Endothelial cell (in vitro differentiated cells): ENCODE measurements around the gene ATP5PD. TPM values are rescaled to one million over a fixed set of nuclear protein-coding genes. Genes with fewer than 3 reads are reported as not detected.

Experiments used
- DNase-seq: peaks from one replicate; pipeline ENCODE4 v3.0.0; 2021; ENCODE audit warnings: low spot score
- H3K27ac Mint-ChIP-seq: one replicate; pipeline ENCODE4 v1.8.0; 2021; ENCODE audit warnings: mixed read lengths, inconsistent platforms; ENCODE audit not compliant: unreplicated experiment
- H3K27me3 Mint-ChIP-seq: one replicate; pipeline ENCODE4 v1.8.0; 2021; ENCODE audit warnings: mild to moderate bottlenecking, moderate library complexity, mixed read lengths, inconsistent platforms; ENCODE audit not compliant: unreplicated experiment
- H3K36me3 Mint-ChIP-seq: one replicate; pipeline ENCODE4 v1.8.0; 2021; ENCODE audit warnings: mild to moderate bottlenecking, low read depth, mixed read lengths, inconsistent platforms; ENCODE audit not compliant: unreplicated experiment
- H3K4me1 Mint-ChIP-seq: one replicate; pipeline ENCODE4 v1.8.0; 2021; ENCODE audit warnings: mild to moderate bottlenecking, mixed read lengths, inconsistent platforms; ENCODE audit not compliant: unreplicated experiment
- H3K4me3 Mint-ChIP-seq: one replicate; pipeline ENCODE4 v1.8.0; 2021; ENCODE audit warnings: mild to moderate bottlenecking, mixed read lengths, inconsistent platforms; ENCODE audit not compliant: unreplicated experiment
- H3K9me3 Mint-ChIP-seq: one replicate; pipeline ENCODE4 v1.8.0; 2021; ENCODE audit warnings: mixed read lengths, inconsistent platforms; ENCODE audit not compliant: unreplicated experiment
- total RNA-seq: library from RNA; stranded (reverse); fragmentation: NEBNext Ultra II Directional; extraction: Animal tissue kit (Norgen Biotek cat#: 25700); gene quantifications from one replicate; pipeline ENCODE4 v1.2.1, GENCODE V29; 2021; ENCODE audit not compliant: unreplicated experiment
- TF ChIP-seq, protein P1 (sequence below): fragments of 200-600 bp; sonication (generic); IDR thresholded peaks from one replicate; pipeline ENCODE4 v1.5.0; 2021; ENCODE audit warnings: antibody characterized with exemption; ENCODE audit not compliant: unreplicated experiment

Gene ATP5PD
- total RNA-seq, 1 donor from 2014 or later, result 179 TPM

GRCh38 chr17:75019146-75019545 is 27.6 kb downstream of the ATP5PD start:
- Mint-ChIP-seq H3K4me1 (no peaks in the 10 kb centered on the region), H3K27ac (no peak overlapping the region), H3K36me3 (peaks cover 35% of the 10 kb centered on the region), H3K9me3 (no peaks in the 10 kb centered on the region), H3K4me3 (no peak overlapping the region), H3K27me3 (peaks cover 1% of the 10 kb centered on the region)
- TF ChIP-seq, protein P1, sequence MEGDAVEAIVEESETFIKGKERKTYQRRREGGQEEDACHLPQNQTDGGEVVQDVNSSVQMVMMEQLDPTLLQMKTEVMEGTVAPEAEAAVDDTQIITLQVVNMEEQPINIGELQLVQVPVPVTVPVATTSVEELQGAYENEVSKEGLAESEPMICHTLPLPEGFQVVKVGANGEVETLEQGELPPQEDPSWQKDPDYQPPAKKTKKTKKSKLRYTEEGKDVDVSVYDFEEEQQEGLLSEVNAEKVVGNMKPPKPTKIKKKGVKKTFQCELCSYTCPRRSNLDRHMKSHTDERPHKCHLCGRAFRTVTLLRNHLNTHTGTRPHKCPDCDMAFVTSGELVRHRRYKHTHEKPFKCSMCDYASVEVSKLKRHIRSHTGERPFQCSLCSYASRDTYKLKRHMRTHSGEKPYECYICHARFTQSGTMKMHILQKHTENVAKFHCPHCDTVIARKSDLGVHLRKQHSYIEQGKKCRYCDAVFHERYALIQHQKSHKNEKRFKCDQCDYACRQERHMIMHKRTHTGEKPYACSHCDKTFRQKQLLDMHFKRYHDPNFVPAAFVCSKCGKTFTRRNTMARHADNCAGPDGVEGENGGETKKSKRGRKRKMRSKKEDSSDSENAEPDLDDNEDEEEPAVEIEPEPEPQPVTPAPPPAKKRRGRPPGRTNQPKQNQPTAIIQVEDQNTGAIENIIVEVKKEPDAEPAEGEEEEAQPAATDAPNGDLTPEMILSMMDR, result no peak
- DNase-seq, result no peak

GRCh38 chr17:75013092-75013559 is 33.6 kb downstream of the ATP5PD start:
- peaks cover 7% of the 10 kb centered on the region for H3K27me3 Mint-ChIP-seq
- H3K4me1 Mint-ChIP-seq, result peaks cover 22% of the 10 kb centered on the region
- peak overlapping the region; percentile 95 for H3K4me3 Mint-ChIP-seq
- no peaks in the 10 kb centered on the region for H3K9me3 Mint-ChIP-seq
- H3K27ac Mint-ChIP-seq, result peak overlapping the region; percentile 97
- TF ChIP-seq, protein P1, result no peak
- peaks cover 9% of the 10 kb centered on the region for H3K36me3 Mint-ChIP-seq
- DNase-seq, result no peak

- Mint-ChIP-seq H3K4me1 (peaks cover 22% of the 10 kb centered on the region), H3K27me3 (peaks cover 7% of the 10 kb centered on the region)
- DNase-seq, result peak; percentile 85
These were observed 34.2 kb downstream of the ATP5PD start, which contains the start of gene MRPL58 for GRCh38 chr17:75012346-75013091. Gene MRPL58, plus strand, starts transcription at chr17:75012670. Its CDS starts 17 bp downstream, at chr17:75012687.

GRCh38 chr17:75012096-75012345 is 34.7 kb downstream of the ATP5PD start:
- Mint-ChIP-seq H3K27me3 (peaks cover 7% of the 10 kb centered on the region), H3K36me3 (peaks cover 6% of the 10 kb centered on the region), H3K4me3 (peak overlapping the region; percentile 95), H3K9me3 (no peaks in the 10 kb centered on the region), H3K4me1 (peaks cover 22% of the 10 kb centered on the region), H3K27ac (peak overlapping the region; percentile 97)
- DNase-seq, result no peak
- TF ChIP-seq, protein P1, result no peak

More at GRCh38 chr17:75012346-75013091, 34.2 kb downstream of the ATP5PD start, which contains the start of gene MRPL58:
- peak within 1 kb of the TSS; percentile 97 for H3K27ac Mint-ChIP-seq
- peaks cover 6% of the 10 kb centered on the region for H3K36me3 Mint-ChIP-seq
- TF ChIP-seq, protein P1, result peak; percentile 64
- peak within 1 kb of the TSS; percentile 95 for H3K4me3 Mint-ChIP-seq
- H3K9me3 Mint-ChIP-seq, result no peaks in the 10 kb centered on the region

GRCh38 chr17:75011401-75012095 is 35.2 kb downstream of the ATP5PD start:
- peaks cover 6% of the 10 kb centered on the region for H3K36me3 Mint-ChIP-seq
- peaks cover 22% of the 10 kb centered on the region for H3K4me1 Mint-ChIP-seq
- DNase-seq, result no peak
- H3K27ac Mint-ChIP-seq, result peak overlapping the region; percentile 97
- no peaks in the 10 kb centered on the region for H3K9me3 Mint-ChIP-seq
- H3K27me3 Mint-ChIP-seq, result peaks cover 7% of the 10 kb centered on the region
- TF ChIP-seq, protein P1, result no peak
- peak overlapping the region; percentile 95 for H3K4me3 Mint-ChIP-seq
